ENCODE results near the gene MEP1A. TPM values are rescaled to one million over a fixed set of nuclear protein-coding genes. Genes with fewer than 3 reads are reported as not detected.
"Not testable (repeated sequence)": the region's sequence is repeated elsewhere in the genome, so short reads cannot be mapped to it uniquely, and the experiment has no call there.

Gene MEP1A
- total and polyA plus RNA-seq, 2 donors (not counting 3 experiments of a cell fraction or from before 2014, with no cell fraction given) = not detected

GRCh38 chr6:46773201-46773855, 19.9 kb upstream of the MEP1A start:
- H3K4me2 ChIP-seq (ENCODE audit: insufficient read depth, low read length) = no peak overlapping the region
- H4K20me1 ChIP-seq (replicated peaks; ENCODE audit: control insufficient read depth, extremely low read depth, insufficient read depth, low read length) = no peaks in the 10 kb centered on the region
- no peaks in the 10 kb centered on the region for H3K9me1 ChIP-seq (replicated peaks; ENCODE audit: control insufficient read depth, extremely low read depth, insufficient read depth, low read length)
- H3K9ac ChIP-seq (replicated peaks; ENCODE audit: extremely low read depth, insufficient read depth, low read length) = no peak overlapping the region
- intact Hi-C loops (cut with micrococcal nuclease) (no loop called here), dilution Hi-C loops (cut with MboI; ENCODE audit: extremely low pct_ligation_motif_present, low sequenced_read_pairs) (no loop called here)
- H3K27me3 ChIP-seq (ENCODE audit: control insufficient read depth in 2 of 2, insufficient read depth in 2 of 2, low read length in 2 of 2) = peaks cover 0 to 2% of the 10 kb centered on the region in 2 experiments
- DNase-seq (ENCODE audit: low read depth, low spot score) (no peak), FAIRE-seq (no peak)
- no peak overlapping the region for H3K4me3 ChIP-seq (replicated peaks in 1 of 3; ENCODE audit: insufficient read depth in 1 of 3, low read depth in 1 of 3, low read length in 3 of 3)
- CTCF ChIA-PET = no interaction called here
- no peaks in the 10 kb centered on the region for H3K79me2 ChIP-seq (ENCODE audit: control insufficient read depth, insufficient read depth, low read length)
- TF ChIP-seq CTCF (IDR thresholded peaks at IDR 0.05; ENCODE audit: extremely low read depth in 1 of 2, insufficient read depth in 1 of 2, low read depth in 1 of 2, low read length in 2 of 2) = no peak
- no TSS peak for BruUV-seq (replicated peaks)
- H3K36me3 ChIP-seq (ENCODE audit: control insufficient read depth in 2 of 2, extremely low read depth in 1 of 2, insufficient read depth in 2 of 2, low read length in 2 of 2) = no peaks in the 10 kb centered on the region
- POLR2A ChIA-PET = no interaction called here
- no peak overlapping the region for H2AFZ ChIP-seq (ENCODE audit: low read depth, low read length)
- no peaks in the 10 kb centered on the region for H3K9me3 ChIP-seq (replicated peaks; ENCODE audit: control insufficient read depth, insufficient read depth, low read length)
- no peaks in the 10 kb centered on the region for H3K4me1 ChIP-seq (ENCODE audit: control insufficient read depth, extremely low read depth, insufficient read depth, low read length)
- no peak overlapping the region for H3K27ac ChIP-seq (ENCODE audit: insufficient read depth, low read depth, low read length)

GRCh38 chr6:46774736-46775135, 18.5 kb upstream of the MEP1A start:
- dilution Hi-C loops (cut with MboI; ENCODE audit: extremely low pct_ligation_motif_present, low sequenced_read_pairs); H4K20me1 ChIP-seq (replicated peaks; ENCODE audit: control insufficient read depth, extremely low read depth, insufficient read depth, low read length); H3K36me3 ChIP-seq (ENCODE audit: control insufficient read depth in 2 of 2, extremely low read depth in 1 of 2, insufficient read depth in 2 of 2, low read length in 2 of 2); H3K9me3 ChIP-seq (replicated peaks; ENCODE audit: control insufficient read depth, insufficient read depth, low read length); BruUV-seq (replicated peaks); H3K27ac ChIP-seq (ENCODE audit: insufficient read depth, low read depth, low read length); POLR2A ChIA-PET; FAIRE-seq; intact Hi-C loops (cut with micrococcal nuclease); H3K4me2 ChIP-seq (ENCODE audit: insufficient read depth, low read length); H3K9me1 ChIP-seq (replicated peaks; ENCODE audit: control insufficient read depth, extremely low read depth, insufficient read depth, low read length); H3K79me2 ChIP-seq (ENCODE audit: control insufficient read depth, insufficient read depth, low read length); DNase-seq (ENCODE audit: low read depth, low spot score); H3K9ac ChIP-seq (replicated peaks; ENCODE audit: extremely low read depth, insufficient read depth, low read length); H3K4me3 ChIP-seq (replicated peaks in 1 of 3; ENCODE audit: insufficient read depth in 1 of 3, low read depth in 1 of 3, low read length in 3 of 3); H2AFZ ChIP-seq (ENCODE audit: low read depth, low read length); H3K27me3 ChIP-seq (ENCODE audit: control insufficient read depth in 2 of 2, insufficient read depth in 2 of 2, low read length in 2 of 2); H3K4me1 ChIP-seq (ENCODE audit: control insufficient read depth, extremely low read depth, insufficient read depth, low read length); CTCF ChIA-PET: not testable (repeated sequence)

Measured in endothelial cell of umbilical vein (primary cell).